ENCODE data around the gene NLK.
"Not testable (repeated sequence)": the region's sequence is repeated elsewhere in the genome, so short reads cannot be mapped to it uniquely, and the experiment has no call there.

The NLK gene

DNA sequence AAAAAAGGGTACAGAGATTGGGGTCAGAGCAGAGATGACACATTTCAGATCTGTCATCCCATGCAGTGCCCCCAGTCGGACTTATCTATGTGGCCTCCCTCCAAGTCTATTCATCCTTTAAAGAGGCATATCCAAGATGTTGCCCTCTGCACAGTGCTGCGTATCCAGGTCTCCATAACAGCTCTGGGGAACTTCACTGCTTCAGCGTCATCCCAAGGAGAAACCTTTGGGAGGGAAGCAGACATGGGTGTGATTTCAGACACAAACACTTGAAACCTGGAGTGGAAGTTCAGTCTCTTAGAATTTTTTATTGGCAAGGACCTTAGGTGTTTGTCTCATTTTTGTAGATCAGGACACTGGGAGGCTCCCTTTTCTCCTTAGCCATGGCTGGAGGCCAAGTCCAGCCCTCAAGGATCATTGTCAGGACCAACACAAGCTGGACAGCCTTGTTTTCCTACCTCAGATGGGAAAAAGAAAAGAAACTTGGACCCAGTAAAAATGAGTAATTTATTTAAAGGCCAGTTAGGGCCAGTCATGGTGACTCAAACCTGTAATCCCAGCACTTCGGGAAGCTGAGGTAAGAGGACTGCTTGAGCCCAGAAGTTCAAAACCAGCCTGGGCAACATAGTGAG, 23.9 kb upstream of the NLK start:
- in situ Hi-C loops (cut with MboI; ENCODE audit: low sequenced_read_pairs, unreplicated experiment): no loop called here
- DNase-seq (ENCODE audit: low spot score): no peak
- TF ChIP-seq, protein P1, sequence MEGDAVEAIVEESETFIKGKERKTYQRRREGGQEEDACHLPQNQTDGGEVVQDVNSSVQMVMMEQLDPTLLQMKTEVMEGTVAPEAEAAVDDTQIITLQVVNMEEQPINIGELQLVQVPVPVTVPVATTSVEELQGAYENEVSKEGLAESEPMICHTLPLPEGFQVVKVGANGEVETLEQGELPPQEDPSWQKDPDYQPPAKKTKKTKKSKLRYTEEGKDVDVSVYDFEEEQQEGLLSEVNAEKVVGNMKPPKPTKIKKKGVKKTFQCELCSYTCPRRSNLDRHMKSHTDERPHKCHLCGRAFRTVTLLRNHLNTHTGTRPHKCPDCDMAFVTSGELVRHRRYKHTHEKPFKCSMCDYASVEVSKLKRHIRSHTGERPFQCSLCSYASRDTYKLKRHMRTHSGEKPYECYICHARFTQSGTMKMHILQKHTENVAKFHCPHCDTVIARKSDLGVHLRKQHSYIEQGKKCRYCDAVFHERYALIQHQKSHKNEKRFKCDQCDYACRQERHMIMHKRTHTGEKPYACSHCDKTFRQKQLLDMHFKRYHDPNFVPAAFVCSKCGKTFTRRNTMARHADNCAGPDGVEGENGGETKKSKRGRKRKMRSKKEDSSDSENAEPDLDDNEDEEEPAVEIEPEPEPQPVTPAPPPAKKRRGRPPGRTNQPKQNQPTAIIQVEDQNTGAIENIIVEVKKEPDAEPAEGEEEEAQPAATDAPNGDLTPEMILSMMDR (IDR thresholded peaks at IDR 0.05; ENCODE audit: borderline replicate concordance, control extremely low read depth, extremely low read depth, insufficient read depth, missing control alignments): no peak

- in situ Hi-C loops (cut with MboI; ENCODE audit: low sequenced_read_pairs, unreplicated experiment): no loop called here
- no peak for DNase-seq (ENCODE audit: low spot score)
- TF ChIP-seq, protein P1 (IDR thresholded peaks at IDR 0.05; ENCODE audit: borderline replicate concordance, control extremely low read depth, extremely low read depth, insufficient read depth, missing control alignments): no peak
Observed at GRCh38 chr17:28020515-28020914, 22.0 kb upstream of the NLK start.

DNA sequence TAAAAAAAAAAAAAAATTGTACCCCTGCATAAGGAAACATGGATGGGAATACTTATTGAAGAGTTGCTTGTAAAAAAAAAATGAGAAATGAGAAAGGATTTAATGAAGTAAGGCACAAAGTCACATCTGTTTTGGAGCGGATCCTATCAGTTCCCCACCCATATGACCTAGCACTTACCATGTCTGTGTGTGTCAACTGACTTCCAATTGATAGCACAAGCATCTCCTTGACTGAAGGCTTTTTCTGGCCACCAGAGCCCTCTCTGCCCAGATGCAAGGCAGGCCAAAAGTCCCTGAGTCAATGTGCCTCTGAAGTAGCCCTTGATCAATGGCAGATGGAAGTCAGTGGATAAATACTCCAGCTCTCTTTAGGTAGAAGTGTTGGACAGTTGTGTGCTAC, 13.4 kb upstream of the NLK start:
- DNase-seq (ENCODE audit: low spot score): no peak
- TF ChIP-seq, protein P1 (IDR thresholded peaks at IDR 0.05; ENCODE audit: borderline replicate concordance, control extremely low read depth, extremely low read depth, insufficient read depth, missing control alignments): no peak

GRCh38 chr17:28030386-28030785, 12.1 kb upstream of the NLK start:
- DNase-seq (ENCODE audit: low spot score): no peak
- TF ChIP-seq, protein P1 (IDR thresholded peaks at IDR 0.05; ENCODE audit: borderline replicate concordance, control extremely low read depth, extremely low read depth, insufficient read depth, missing control alignments): no peak
- in situ Hi-C loops (cut with MboI; ENCODE audit: low sequenced_read_pairs, unreplicated experiment): no loop called here

More for the DNA sequence above, 13.4 kb upstream of the NLK start:
- in situ Hi-C loops (cut with MboI; ENCODE audit: low sequenced_read_pairs, unreplicated experiment): no loop called here

- TF ChIP-seq, protein P1 (IDR thresholded peaks at IDR 0.05; ENCODE audit: borderline replicate concordance, control extremely low read depth, extremely low read depth, insufficient read depth, missing control alignments): no peak
- DNase-seq (ENCODE audit: low spot score): no peak
- in situ Hi-C loops (cut with MboI; ENCODE audit: low sequenced_read_pairs, unreplicated experiment): no loop called here
Observed at GRCh38 chr17:28031174-28031573, 11.3 kb upstream of the NLK start.

GRCh38 chr17:28033972-28034714, 8.3 kb upstream of the NLK start:
- TF ChIP-seq, protein P1 (IDR thresholded peaks at IDR 0.05; ENCODE audit: borderline replicate concordance, control extremely low read depth, extremely low read depth, insufficient read depth, missing control alignments): no peak
- in situ Hi-C loops (cut with MboI; ENCODE audit: low sequenced_read_pairs, unreplicated experiment): no loop called here
- DNase-seq (ENCODE audit: low spot score): no peak

DNA sequence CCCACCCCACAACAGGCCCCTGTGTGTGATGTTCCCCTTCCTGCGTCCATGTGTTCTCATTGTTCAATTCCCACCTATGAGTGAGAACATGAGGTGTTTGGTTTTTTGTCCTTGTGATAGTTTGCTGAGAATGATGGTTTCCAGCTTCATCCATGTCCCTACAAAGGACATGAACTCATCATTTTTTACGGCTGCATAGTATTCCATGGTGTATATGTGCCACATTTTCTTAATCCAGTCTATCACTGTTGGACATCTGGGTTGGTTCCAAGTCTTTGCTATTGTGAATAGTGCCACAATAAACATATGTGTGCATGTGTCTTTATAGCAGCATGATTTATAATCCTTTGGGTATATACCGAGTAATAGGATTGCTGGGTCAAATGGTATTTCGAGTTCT, 7.0 kb upstream of the NLK start:
- in situ Hi-C loops (cut with MboI; ENCODE audit: low sequenced_read_pairs, unreplicated experiment); DNase-seq (ENCODE audit: low spot score): not testable (repeated sequence)

DNA sequence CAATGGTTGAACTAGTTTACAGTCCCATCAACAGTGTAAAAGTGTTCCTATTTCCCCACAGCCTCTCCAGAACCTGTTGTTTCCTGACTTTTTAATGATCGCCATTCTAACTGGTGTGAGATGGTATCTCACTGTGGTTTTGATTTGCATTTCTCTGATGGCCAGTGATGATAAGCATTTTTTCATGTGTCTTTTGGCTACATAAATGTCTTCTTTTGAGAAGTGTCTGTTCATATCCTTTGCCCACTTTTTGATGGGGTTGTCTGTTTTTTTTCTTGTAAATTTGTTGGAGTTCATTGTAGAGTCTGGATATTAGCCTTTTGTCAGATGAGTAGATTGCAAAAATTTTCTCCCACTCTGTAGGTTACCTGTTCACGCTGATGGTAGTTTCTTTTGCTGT, 6.6 kb upstream of the NLK start:
- in situ Hi-C loops (cut with MboI; ENCODE audit: low sequenced_read_pairs, unreplicated experiment): not testable (repeated sequence)

More for the DNA sequence above, 6.6 kb upstream of the NLK start:
- not testable (repeated sequence) for DNase-seq (ENCODE audit: low spot score)
